GM19438 (cell line): ENCODE results near the gene SUZ12.
"Not testable (repeated sequence)": the region's sequence is repeated elsewhere in the genome, so short reads cannot be mapped to it uniquely, and the experiment has no call there.

Experiments used
- ATAC-seq: cut with Tn5 transposase; IDR thresholded peaks from one replicate; pipeline ENCODE4 v1.9.1; 2021; ENCODE audit warnings: low read depth; ENCODE audit not compliant: unreplicated experiment

Gene SUZ12

GRCh38 chr17:31942396-31942795 lies 5.6 kb downstream of the SUZ12 start:
- ATAC-seq, result not testable (repeated sequence)

GRCh38 chr17:31951953-31952352 lies 15.1 kb downstream of the SUZ12 start:
- ATAC-seq, result not testable (repeated sequence)

DNA sequence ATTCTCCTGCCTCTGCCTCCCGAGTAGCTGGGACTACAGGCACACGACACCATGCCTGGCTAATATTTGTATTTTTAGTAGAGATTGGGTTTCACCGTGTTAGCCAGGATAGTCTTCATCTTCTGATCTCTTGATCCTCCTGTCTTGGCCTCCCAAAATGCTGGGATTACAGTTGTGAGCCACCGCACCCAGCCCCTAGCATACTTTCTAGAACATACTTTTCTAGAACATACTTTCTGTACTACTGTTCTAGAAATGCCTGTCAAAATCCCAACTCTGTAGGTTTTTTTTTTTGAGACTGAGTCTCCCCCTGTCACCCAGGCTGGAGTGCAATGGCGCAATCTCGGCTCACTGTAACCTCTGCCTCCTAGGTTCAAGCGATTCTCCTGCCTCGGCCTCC lies 27.3 kb downstream of the SUZ12 start:
- ATAC-seq, result not testable (repeated sequence)

GRCh38 chr17:31967648-31968047 lies 30.8 kb downstream of the SUZ12 start:
- no peak for ATAC-seq

- ATAC-seq, result not testable (repeated sequence)
Observed at GRCh38 chr17:31970416-31970815, 33.6 kb downstream of the SUZ12 start.

DNA sequence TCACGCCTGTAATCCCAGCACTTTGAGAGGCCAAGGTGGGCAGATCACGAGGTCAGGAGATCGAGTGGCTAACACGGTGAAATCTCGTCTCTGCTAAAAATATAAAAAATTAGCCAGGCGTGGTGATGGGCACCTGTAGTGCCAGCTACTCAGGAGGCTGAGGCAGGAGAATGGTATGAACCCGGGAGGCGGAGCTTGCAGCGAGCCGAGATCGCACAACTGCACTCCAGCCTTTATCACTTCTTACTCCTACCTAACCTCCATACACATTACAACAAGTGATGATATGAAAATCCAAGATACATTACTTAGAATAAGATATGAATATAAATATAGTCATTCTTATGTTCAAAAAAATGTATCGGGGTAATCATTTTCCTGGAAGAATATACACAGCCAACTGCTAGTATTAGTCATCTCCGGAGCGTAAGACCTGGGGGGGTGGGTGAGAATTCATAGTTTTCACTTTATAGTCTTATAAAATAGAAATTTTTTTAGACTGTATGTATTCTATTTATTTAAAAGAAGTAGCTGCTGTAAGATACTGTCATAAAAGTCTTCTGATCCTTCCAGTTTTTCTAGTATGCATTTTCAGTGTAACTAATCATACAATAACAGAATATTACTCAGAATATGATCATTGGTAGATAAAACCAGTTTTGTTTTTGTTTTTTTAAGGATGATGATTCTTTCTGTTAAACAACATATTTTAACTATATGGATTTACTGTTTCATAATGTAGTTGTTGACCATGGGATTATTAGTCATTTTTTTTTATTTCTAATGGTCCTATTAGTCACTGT lies 37.7 kb downstream of the SUZ12 start:
- ATAC-seq, result not testable (repeated sequence)

DNA sequence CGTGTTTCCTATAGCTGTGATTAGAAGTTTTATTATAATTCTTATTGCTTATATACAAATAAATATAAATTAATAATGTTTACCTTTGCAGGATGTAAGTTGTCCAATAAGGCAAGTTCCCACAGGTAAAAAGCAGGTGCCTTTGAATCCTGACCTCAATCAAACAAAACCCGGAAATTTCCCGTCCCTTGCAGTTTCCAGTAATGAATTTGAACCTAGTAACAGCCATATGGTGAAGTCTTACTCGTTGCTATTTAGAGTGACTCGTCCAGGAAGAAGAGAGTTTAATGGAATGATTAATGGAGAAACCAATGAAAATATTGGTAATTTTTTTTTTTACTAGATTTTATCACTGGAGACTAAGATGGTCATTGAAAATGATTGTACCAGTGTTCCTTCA lies 38.6 kb downstream of the SUZ12 start:
- not testable (repeated sequence) for ATAC-seq

DNA sequence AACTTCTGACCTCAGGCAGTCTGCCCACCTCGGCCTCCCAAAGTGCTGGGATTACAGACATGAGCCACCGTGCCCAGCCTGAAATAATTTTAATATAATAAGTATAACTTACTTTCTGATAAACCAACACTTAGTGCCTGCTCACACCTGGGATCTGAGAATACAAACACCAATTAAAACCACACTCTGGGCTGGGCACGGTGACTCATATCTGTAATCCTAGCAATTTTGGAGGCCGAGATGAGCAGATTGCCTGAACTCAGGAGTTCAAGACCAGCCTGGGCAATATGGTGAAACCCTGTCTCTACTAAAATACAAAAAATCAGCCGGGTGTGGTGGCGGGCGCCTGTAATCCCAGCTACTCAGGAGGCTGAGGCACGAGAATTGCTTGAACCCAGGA lies 55.0 kb downstream of the SUZ12 start:
- ATAC-seq, result not testable (repeated sequence)

- ATAC-seq, result no peak
Observed at GRCh38 chr17:31997005-31997404, 60.2 kb downstream of the SUZ12 start.

- peak; percentile 82 for ATAC-seq
Observed at GRCh38 chr17:32006957-32007462, 70.2 kb downstream of the SUZ12 start, which contains the start of gene LRRC37B. TSS of gene LRRC37B (plus strand) at chr17:32007383. CDS start at chr17:32021393, 14,010 bp downstream.

- peak; percentile 45 for ATAC-seq
Observed at GRCh38 chr17:32007463-32008298, 70.9 kb downstream of the SUZ12 start.

DNA sequence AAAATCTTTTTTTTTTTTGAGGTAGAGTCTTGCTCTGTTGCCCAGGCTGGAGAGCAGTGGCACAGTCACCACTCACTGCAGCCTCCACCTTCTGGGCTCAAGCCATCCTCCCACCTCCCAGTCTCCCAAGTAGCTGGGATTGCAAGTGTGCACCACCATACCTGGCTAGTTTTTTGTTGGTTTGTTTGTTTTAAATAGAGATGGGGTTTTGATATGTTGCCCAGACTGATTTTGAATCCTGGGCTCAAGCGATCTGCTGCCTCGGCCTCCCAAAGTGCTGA lies 72.4 kb downstream of the SUZ12 start:
- no peak for ATAC-seq

- ATAC-seq, result no peak
Observed at GRCh38 chr17:32010114-32010513, 73.3 kb downstream of the SUZ12 start.

DNA sequence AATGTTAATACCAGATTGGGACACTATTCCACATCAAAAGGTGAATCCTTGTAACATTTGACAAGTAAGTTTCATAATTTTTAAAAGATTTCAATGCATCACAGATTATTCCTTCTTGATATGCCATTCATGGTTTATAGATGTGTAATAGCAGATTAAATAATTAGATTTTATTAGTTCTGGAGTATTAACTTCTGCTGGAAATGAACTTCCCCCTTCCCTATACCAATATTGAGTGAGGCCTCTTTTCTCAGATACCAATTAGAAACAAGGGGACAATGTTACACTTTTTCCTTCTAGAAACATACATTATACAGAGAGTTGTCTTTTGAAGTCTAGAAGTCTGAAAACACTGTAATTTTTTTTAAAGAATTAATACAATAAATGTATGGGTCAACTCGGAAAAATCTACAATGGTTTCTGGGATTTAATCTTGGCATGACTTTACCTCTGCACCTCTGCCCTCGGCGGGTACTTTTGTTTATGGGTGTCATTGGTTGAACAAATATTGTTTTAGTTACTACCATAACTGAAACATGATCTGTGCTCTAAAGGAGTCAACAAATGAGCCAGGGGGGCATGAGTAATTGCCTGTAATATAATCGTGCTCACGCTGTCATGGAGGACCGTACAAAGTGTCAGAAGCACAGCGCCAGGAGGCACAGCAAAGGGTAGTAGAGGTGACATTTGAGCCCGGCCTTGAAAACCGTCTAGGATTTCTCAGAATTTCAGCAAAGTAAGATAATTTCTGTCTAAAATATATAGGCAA lies 78.6 kb downstream of the SUZ12 start:
- ATAC-seq, result no peak

- no peak for ATAC-seq
Observed at GRCh38 chr17:32016231-32016630, 79.4 kb downstream of the SUZ12 start.

DNA sequence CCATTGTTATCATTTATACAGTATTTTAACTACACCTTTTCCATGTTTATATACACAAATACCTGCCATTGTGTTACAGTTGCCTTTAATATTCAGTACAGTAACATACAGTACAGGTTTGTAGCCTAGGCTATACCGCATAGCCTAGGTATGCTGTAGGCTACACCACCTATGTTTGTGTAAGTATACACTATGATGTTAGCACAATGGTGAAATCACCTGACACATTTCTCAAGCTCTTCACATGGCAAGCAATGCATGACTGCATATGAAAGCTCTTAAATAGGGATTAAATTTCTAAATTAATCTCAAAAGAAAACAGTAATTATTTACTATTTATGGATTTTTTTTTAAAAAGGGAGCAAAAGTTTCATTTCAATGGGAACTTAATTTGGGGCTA lies 82.4 kb downstream of the SUZ12 start:
- no peak for ATAC-seq

DNA sequence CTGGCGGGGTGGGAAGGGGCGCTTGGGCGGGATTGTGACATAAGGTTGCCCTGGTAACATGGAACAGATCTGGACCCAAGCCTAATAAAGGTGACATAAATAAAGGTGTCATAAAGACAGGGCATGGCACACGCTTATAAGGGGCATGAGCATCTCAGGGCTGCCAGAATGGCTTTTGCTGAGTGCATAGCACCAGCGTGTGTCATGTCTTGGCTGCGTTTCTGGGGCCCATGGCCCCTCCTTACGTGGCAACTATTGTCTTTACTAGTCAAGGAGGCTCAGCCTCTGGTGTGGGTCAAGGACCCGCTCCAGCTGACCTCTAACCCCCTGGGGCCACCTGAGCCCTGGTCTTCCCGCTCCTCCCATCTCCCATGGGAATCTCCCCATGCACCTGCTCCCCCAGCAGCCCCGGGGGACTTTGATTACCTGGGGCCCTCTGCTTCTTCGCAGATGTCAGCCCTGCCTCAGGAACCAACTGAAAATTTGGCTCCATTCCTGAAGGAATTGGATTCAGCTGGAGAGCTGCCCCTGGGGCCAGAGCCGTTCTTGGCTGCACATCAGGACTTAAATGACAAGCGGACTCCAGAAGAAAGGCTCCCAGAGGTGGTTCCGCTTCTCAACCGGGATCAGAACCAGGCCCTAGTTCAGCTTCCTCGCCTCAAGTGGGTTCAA lies 84.3 kb downstream of the SUZ12 start:
- no peak for ATAC-seq

GRCh38 chr17:32021615-32021955 lies 84.8 kb downstream of the SUZ12 start:
- ATAC-seq, result no peak

- not testable (repeated sequence) for ATAC-seq
Observed at GRCh38 chr17:32022554-32022953, 85.7 kb downstream of the SUZ12 start.

DNA sequence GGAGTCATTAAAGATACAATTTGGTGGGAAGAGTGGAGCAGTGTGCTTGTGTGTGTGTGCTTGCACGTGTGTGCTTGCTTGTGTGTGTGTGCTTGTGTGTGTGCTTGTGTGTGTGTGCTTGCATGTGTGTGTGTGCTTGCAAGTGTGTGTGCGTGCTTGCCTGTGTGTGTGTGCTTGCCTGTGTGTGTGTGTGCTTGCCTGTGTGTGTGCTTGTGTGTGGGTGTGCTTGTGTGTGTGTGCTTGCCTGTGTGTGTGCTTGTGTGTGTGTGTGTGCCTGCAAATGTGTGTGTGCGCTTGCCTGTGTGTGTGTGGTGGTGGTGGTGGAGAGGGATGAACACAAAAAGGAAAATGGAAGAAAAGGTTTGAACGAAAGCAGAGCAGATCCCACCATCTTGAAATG lies 90.5 kb downstream of the SUZ12 start:
- not testable (repeated sequence) for ATAC-seq
